ENCODE measurements around the gene SACS.

- TF ChIP-seq POLR2A (IDR thresholded peaks at IDR 0.05) (no peak), CTCF (IDR thresholded peaks at IDR 0.05) (no peak)
These were observed 94.3 kb downstream of the SACS start for GRCh38 chr13:23339225-23339624.

Measured in prostate gland (tissue), 2 donors.